ENCODE data around the gene TEX51.

TEX51 gene

GRCh38 chr2:126890136-126890510 lies 8.6 kb upstream of the TEX51 start:
- no peak for TF ChIP-seq GABPA (IDR thresholded peaks at IDR 0.05; ENCODE audit: low read depth)
- TF ChIP-seq, protein P1, sequence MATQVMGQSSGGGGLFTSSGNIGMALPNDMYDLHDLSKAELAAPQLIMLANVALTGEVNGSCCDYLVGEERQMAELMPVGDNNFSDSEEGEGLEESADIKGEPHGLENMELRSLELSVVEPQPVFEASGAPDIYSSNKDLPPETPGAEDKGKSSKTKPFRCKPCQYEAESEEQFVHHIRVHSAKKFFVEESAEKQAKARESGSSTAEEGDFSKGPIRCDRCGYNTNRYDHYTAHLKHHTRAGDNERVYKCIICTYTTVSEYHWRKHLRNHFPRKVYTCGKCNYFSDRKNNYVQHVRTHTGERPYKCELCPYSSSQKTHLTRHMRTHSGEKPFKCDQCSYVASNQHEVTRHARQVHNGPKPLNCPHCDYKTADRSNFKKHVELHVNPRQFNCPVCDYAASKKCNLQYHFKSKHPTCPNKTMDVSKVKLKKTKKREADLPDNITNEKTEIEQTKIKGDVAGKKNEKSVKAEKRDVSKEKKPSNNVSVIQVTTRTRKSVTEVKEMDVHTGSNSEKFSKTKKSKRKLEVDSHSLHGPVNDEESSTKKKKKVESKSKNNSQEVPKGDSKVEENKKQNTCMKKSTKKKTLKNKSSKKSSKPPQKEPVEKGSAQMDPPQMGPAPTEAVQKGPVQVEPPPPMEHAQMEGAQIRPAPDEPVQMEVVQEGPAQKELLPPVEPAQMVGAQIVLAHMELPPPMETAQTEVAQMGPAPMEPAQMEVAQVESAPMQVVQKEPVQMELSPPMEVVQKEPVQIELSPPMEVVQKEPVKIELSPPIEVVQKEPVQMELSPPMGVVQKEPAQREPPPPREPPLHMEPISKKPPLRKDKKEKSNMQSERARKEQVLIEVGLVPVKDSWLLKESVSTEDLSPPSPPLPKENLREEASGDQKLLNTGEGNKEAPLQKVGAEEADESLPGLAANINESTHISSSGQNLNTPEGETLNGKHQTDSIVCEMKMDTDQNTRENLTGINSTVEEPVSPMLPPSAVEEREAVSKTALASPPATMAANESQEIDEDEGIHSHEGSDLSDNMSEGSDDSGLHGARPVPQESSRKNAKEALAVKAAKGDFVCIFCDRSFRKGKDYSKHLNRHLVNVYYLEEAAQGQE (IDR thresholded peaks at IDR 0.05; ENCODE audit: insufficient replicate concordance, low read depth), result no peak
- TF ChIP-seq, protein P2, sequence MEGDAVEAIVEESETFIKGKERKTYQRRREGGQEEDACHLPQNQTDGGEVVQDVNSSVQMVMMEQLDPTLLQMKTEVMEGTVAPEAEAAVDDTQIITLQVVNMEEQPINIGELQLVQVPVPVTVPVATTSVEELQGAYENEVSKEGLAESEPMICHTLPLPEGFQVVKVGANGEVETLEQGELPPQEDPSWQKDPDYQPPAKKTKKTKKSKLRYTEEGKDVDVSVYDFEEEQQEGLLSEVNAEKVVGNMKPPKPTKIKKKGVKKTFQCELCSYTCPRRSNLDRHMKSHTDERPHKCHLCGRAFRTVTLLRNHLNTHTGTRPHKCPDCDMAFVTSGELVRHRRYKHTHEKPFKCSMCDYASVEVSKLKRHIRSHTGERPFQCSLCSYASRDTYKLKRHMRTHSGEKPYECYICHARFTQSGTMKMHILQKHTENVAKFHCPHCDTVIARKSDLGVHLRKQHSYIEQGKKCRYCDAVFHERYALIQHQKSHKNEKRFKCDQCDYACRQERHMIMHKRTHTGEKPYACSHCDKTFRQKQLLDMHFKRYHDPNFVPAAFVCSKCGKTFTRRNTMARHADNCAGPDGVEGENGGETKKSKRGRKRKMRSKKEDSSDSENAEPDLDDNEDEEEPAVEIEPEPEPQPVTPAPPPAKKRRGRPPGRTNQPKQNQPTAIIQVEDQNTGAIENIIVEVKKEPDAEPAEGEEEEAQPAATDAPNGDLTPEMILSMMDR (IDR thresholded peaks at IDR 0.05; ENCODE audit: insufficient read depth, low read length), result no peak
- TF ChIP-seq SPI1 (IDR thresholded peaks at IDR 0.05; ENCODE audit: borderline replicate concordance, low read depth), result no peak
- no peak for TF ChIP-seq POLR2AphosphoS5 (IDR thresholded peaks at IDR 0.05; ENCODE audit: low read depth)
- H3K27me3 ChIP-seq (ENCODE audit: insufficient read depth, poor library complexity, severe bottlenecking), result peaks cover 3% of the 10 kb centered on the region
- H3K4me3 ChIP-seq (replicated peaks; ENCODE audit: insufficient read depth, low read length), result no peak overlapping the region
- no peak for DNase-seq (ENCODE audit: low read depth in 1 of 2, low spot score in 1 of 2)
- H3K27ac ChIP-seq (replicated peaks), result no peak overlapping the region

GRCh38 chr2:126890551-126891450 lies 7.9 kb upstream of the TEX51 start:
- no peak overlapping the region for H3K4me3 ChIP-seq (replicated peaks; ENCODE audit: insufficient read depth, low read length)
- no peak for DNase-seq (ENCODE audit: low read depth in 1 of 2, low spot score in 1 of 2)
- TF ChIP-seq, protein P2 (IDR thresholded peaks at IDR 0.05; ENCODE audit: insufficient read depth, low read length), result no peak
- TF ChIP-seq SPI1 (IDR thresholded peaks at IDR 0.05; ENCODE audit: borderline replicate concordance, low read depth), result no peak
- TF ChIP-seq, protein P1 (IDR thresholded peaks at IDR 0.05; ENCODE audit: insufficient replicate concordance, low read depth), result no peak
- TF ChIP-seq GABPA (IDR thresholded peaks at IDR 0.05; ENCODE audit: low read depth), result no peak
- no peak for TF ChIP-seq POLR2AphosphoS5 (IDR thresholded peaks at IDR 0.05; ENCODE audit: low read depth)
- H3K27me3 ChIP-seq (ENCODE audit: insufficient read depth, poor library complexity, severe bottlenecking), result peaks cover 3% of the 10 kb centered on the region
- H3K27ac ChIP-seq (replicated peaks), result no peak overlapping the region

- Histone ChIP-seq H3K4me3 (replicated peaks; ENCODE audit: insufficient read depth, low read length) (no peak overlapping the region), H3K27ac (replicated peaks) (no peak overlapping the region), H3K27me3 (ENCODE audit: insufficient read depth, poor library complexity, severe bottlenecking) (peaks cover 1% of the 10 kb centered on the region)
- no peak for DNase-seq (ENCODE audit: low read depth in 1 of 2, low spot score in 1 of 2)
- TF ChIP-seq, protein P2 (IDR thresholded peaks at IDR 0.05; ENCODE audit: insufficient read depth, low read length), result no peak
- no peak for TF ChIP-seq GABPA (IDR thresholded peaks at IDR 0.05; ENCODE audit: low read depth)
- no peak for TF ChIP-seq POLR2AphosphoS5 (IDR thresholded peaks at IDR 0.05; ENCODE audit: low read depth)
- no peak for TF ChIP-seq SPI1 (IDR thresholded peaks at IDR 0.05; ENCODE audit: borderline replicate concordance, low read depth)
- TF ChIP-seq, protein P1 (IDR thresholded peaks at IDR 0.05; ENCODE audit: insufficient replicate concordance, low read depth), result no peak
These were observed 6.8 kb upstream of the TEX51 start for GRCh38 chr2:126891681-126892500.

Data from HL-60 (cell line).